Measurements from ENCODE around the gene PCDH19. TPM values are rescaled to one million over a fixed set of nuclear protein-coding genes. Genes with fewer than 3 reads are reported as not detected.

The PCDH19 gene
- total and polyA plus RNA-seq, 2 experiments from 2014 or later, result 0.87 to 1.4 TPM

DNA sequence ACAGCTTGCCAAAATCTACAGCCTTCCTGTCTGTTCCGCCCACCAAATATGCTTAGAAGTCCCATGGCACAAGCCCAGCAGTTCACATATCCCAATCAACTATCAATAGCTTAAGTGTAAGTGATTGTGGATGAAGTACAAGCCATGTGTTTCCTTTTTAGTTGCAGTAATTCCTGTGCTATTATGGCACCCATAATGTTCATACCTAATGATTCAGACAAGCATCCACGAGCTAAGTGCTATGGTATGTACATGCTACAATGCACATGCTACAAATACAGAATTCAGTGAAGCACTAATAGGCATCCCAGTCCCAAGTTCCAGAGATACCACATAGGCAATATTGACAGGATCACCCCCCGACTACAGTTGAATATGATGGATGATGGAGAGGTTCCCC is 94.5 kb downstream of the PCDH19 start:
- TF ChIP-seq CREB1 (CRISPR knock-in tag; IDR thresholded peaks at IDR 0.05; ENCODE audit: low read depth) (no peak), STAT1 (IDR thresholded peaks at IDR 0.05; ENCODE audit: unreplicated experiment) (no peak), ETS1 (IDR thresholded peaks at IDR 0.05) (no peak), ZNF114 (CRISPR knock-in tag; IDR thresholded peaks at IDR 0.05) (no peak), REST (IDR thresholded peaks at IDR 0.05; ENCODE audit: unreplicated experiment) (no peak), EZH2 (IDR thresholded peaks at IDR 0.05; ENCODE audit: low read depth, unreplicated experiment) (no peak), EZH2phosphoT487 (IDR thresholded peaks at IDR 0.05; ENCODE audit: unreplicated experiment) (no peak), NANOG (IDR thresholded peaks at IDR 0.05; ENCODE audit: borderline replicate concordance) (no peak), ZNF331 (CRISPR knock-in tag; IDR thresholded peaks at IDR 0.05; ENCODE audit: low read depth) (no peak), POLR2AphosphoS5 (IDR thresholded peaks at IDR 0.05; ENCODE audit: low read depth) (no peak)
- TF ChIP-seq, protein P1, sequence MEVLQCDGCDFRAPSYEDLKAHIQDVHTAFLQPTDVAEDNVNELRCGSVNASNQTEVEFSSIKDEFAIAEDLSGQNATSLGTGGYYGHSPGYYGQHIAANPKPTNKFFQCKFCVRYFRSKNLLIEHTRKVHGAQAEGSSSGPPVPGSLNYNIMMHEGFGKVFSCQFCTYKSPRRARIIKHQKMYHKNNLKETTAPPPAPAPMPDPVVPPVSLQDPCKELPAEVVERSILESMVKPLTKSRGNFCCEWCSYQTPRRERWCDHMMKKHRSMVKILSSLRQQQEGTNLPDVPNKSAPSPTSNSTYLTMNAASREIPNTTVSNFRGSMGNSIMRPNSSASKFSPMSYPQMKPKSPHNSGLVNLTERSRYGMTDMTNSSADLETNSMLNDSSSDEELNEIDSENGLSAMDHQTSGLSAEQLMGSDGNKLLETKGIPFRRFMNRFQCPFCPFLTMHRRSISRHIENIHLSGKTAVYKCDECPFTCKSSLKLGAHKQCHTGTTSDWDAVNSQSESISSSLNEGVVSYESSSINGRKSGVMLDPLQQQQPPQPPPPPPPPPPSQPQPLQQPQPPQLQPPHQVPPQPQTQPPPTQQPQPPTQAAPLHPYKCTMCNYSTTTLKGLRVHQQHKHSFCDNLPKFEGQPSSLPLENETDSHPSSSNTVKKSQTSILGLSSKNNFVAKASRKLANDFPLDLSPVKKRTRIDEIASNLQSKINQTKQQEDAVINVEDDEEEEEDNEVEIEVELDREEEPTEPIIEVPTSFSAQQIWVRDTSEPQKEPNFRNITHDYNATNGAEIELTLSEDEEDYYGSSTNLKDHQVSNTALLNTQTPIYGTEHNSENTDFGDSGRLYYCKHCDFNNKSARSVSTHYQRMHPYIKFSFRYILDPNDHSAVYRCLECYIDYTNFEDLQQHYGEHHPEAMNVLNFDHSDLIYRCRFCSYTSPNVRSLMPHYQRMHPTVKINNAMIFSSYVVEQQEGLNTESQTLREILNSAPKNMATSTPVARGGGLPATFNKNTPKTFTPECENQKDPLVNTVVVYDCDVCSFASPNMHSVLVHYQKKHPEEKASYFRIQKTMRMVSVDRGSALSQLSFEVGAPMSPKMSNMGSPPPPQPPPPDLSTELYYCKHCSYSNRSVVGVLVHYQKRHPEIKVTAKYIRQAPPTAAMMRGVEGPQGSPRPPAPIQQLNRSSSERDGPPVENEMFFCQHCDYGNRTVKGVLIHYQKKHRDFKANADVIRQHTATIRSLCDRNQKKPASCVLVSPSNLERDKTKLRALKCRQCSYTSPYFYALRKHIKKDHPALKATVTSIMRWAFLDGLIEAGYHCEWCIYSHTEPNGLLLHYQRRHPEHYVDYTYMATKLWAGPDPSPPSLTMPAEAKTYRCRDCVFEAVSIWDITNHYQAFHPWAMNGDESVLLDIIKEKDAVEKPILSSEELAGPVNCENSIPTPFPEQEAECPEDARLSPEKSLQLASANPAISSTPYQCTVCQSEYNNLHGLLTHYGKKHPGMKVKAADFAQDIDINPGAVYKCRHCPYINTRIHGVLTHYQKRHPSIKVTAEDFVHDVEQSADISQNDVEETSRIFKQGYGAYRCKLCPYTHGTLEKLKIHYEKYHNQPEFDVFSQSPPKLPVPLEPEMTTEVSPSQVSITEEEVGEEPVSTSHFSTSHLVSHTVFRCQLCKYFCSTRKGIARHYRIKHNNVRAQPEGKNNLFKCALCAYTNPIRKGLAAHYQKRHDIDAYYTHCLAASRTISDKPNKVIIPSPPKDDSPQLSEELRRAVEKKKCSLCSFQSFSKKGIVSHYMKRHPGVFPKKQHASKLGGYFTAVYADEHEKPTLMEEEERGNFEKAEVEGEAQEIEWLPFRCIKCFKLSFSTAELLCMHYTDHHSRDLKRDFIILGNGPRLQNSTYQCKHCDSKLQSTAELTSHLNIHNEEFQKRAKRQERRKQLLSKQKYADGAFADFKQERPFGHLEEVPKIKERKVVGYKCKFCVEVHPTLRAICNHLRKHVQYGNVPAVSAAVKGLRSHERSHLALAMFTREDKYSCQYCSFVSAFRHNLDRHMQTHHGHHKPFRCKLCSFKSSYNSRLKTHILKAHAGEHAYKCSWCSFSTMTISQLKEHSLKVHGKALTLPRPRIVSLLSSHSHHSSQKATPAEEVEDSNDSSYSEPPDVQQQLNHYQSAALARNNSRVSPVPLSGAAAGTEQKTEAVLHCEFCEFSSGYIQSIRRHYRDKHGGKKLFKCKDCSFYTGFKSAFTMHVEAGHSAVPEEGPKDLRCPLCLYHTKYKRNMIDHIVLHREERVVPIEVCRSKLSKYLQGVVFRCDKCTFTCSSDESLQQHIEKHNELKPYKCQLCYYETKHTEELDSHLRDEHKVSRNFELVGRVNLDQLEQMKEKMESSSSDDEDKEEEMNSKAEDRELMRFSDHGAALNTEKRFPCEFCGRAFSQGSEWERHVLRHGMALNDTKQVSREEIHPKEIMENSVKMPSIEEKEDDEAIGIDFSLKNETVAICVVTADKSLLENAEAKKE (CRISPR knock-in tag; IDR thresholded peaks at IDR 0.05), result no peak
- TF ChIP-seq, protein P2, sequence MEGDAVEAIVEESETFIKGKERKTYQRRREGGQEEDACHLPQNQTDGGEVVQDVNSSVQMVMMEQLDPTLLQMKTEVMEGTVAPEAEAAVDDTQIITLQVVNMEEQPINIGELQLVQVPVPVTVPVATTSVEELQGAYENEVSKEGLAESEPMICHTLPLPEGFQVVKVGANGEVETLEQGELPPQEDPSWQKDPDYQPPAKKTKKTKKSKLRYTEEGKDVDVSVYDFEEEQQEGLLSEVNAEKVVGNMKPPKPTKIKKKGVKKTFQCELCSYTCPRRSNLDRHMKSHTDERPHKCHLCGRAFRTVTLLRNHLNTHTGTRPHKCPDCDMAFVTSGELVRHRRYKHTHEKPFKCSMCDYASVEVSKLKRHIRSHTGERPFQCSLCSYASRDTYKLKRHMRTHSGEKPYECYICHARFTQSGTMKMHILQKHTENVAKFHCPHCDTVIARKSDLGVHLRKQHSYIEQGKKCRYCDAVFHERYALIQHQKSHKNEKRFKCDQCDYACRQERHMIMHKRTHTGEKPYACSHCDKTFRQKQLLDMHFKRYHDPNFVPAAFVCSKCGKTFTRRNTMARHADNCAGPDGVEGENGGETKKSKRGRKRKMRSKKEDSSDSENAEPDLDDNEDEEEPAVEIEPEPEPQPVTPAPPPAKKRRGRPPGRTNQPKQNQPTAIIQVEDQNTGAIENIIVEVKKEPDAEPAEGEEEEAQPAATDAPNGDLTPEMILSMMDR (conservative IDR thresholded peaks at IDR 0.05; ENCODE audit: low read depth in 2 of 2), result no peak
- Histone ChIP-seq H3K27ac (ENCODE audit: low read depth) (no peak overlapping the region), H4K20me1 (replicated peaks; ENCODE audit: insufficient read depth) (no peaks in the 10 kb centered on the region), H3K79me2 (replicated peaks; ENCODE audit: insufficient read depth) (no peaks in the 10 kb centered on the region), H3K4me3 (no peak overlapping the region), H3K9me2 (ENCODE audit: insufficient read depth) (no peaks in the 10 kb centered on the region), H3K4me1 (ENCODE audit: insufficient read depth) (no peaks in the 10 kb centered on the region), H3K4me2 (no peak overlapping the region), H3F3A (replicated peaks; ENCODE audit: low read depth) (no peaks in the 10 kb centered on the region), H2AFZ (no peak overlapping the region), H3K27me3 (ENCODE audit: insufficient read depth) (no peaks in the 10 kb centered on the region), H3K36me3 (ENCODE audit: insufficient read depth) (no peaks in the 10 kb centered on the region)
- H3K4me1 Mint-ChIP-seq, result no peaks in the 10 kb centered on the region; the same call in 2 of the 3 replicates
- no peaks in the 10 kb centered on the region for H3K9me3 Mint-ChIP-seq
- no peak for DNase-seq (ENCODE audit: low spot score)
- no peaks in the 10 kb centered on the region for H3K36me3 Mint-ChIP-seq (ENCODE audit: low read depth)
- no peak overlapping the region for H3K4me3 Mint-ChIP-seq
- H3K27me3 Mint-ChIP-seq (ENCODE audit: insufficient read depth, low read depth, poor library complexity), result no peaks in the 10 kb centered on the region
- ATAC-seq, result no peak
- no peak overlapping the region for H3K27ac Mint-ChIP-seq
